AG04450 (cell line): ENCODE results near the gene SAMD4A. TPM values are rescaled to one million over a fixed set of nuclear protein-coding genes. Genes with fewer than 3 reads are reported as not detected.

Experiments
- CTCF ChIA-PET: fragments of 300-600, 350-600 bp; formaldehyde crosslinking; extraction: SDS; loops from one replicate; lab custom pipeline; 2022; ENCODE audit warnings: antibody characterized with exemption, inconsistent platforms; lab: Charles Lee
- POLR2A ChIA-PET: fragments of 350-600 bp; formaldehyde crosslinking; extraction: SDS; loops from one replicate; lab custom pipeline; 2021; ENCODE audit warnings: antibody characterized with exemption, inconsistent platforms; lab: Yijun Ruan, JAX
- DNase-seq: peaks from one replicate; pipeline ENCODE4 v3.0.0-alpha.2; 2011; ENCODE audit warnings: low read depth, low spot score
- H3K27ac ChIP-seq: one replicate; pipeline ENCODE4 v1.5.1; 2012; ENCODE audit warnings: low read depth, low read length, control low read depth
- H3K27me3 ChIP-seq: one replicate; pipeline ENCODE4 v1.6.0; 2012; ENCODE audit warnings: low read length; ENCODE audit not compliant: control insufficient read depth, insufficient read depth
- H3K4me3 ChIP-seq: 2 replicates; pipeline ENCODE4 v1.5.1; 2011; ENCODE audit warnings: mild to moderate bottlenecking, low read depth, low read length, control low read depth
- H3K9me3 ChIP-seq: 2 replicates; pipeline ENCODE4 v1.5.1; 2012; ENCODE audit warnings: low read length; ENCODE audit not compliant: control insufficient read depth, insufficient read depth
- CTCF ChIP-seq: IDR thresholded peaks from 2 replicates; pipeline ENCODE4 v1.5.1; 2011; ENCODE audit warnings: low read depth, low read length, control low read depth, inconsistent platforms
- polyA plus RNA-seq: library from polyadenylated mRNA; depleted of rRNA; stranded (reverse); fragments of >200 nt; gene quantifications from 2 replicates; pipeline ENCODE4 v1.2.3, GENCODE V29; 2011

Gene SAMD4A
- polyA plus RNA-seq, 1 experiment, result 12.7 TPM

GRCh38 chr14:54652605-54653052 lies 85.7 kb downstream of the SAMD4A start:
- no peak for TF ChIP-seq CTCF
- Histone ChIP-seq H3K27me3 (no peaks in the 10 kb centered on the region), H3K27ac (peak overlapping the region; percentile 95), H3K9me3 (no peaks in the 10 kb centered on the region), H3K4me3 (peak overlapping the region; percentile 47)
- CTCF ChIA-PET, result interaction anchor here (0.6 to 0.9 kb wide), 3 partner anchors 10 to 120 kb away, joined by 3 read pairs; no protein-coding TSS in a partner anchor
- no peak for DNase-seq
- POLR2A ChIA-PET, result interaction anchor here (0.5 to 3.3 kb wide), 11 partner anchors 17 to 399 kb away, joined by 3 to 27 read pairs (median 5); partner anchors contain the start of genes MAPK1IP1L and SAMD4A

GRCh38 chr14:54653712-54654469 lies 87.0 kb downstream of the SAMD4A start:
- ChIA-PET CTCF (interaction anchor here (0.6 to 1.4 kb wide), 4 partner anchors 19 to 119 kb away, joined by 3 to 11 read pairs (median 4); no protein-coding TSS in a partner anchor), POLR2A (interaction anchor here (3.3 kb wide), 1 partner anchor 87 kb away, joined by 27 read pairs; the partner anchor contains the start of gene SAMD4A)
- Histone ChIP-seq H3K9me3 (no peaks in the 10 kb centered on the region), H3K27me3 (no peaks in the 10 kb centered on the region), H3K27ac (peak overlapping the region; percentile 82), H3K4me3 (no peak overlapping the region)
- no peak for TF ChIP-seq CTCF
- no peak for DNase-seq

- no peak for TF ChIP-seq CTCF
- H3K4me3 ChIP-seq, result no peak overlapping the region
- no peak overlapping the region for H3K27ac ChIP-seq
- ChIA-PET CTCF (interaction anchor here (0.8 to 1.4 kb wide), 3 partner anchors 47 to 118 kb away, joined by 3 to 11 read pairs (median 6); no protein-coding TSS in a partner anchor), POLR2A (interaction anchor here (3.3 kb wide), 1 partner anchor 87 kb away, joined by 27 read pairs; the partner anchor contains the start of gene SAMD4A)
- H3K9me3 ChIP-seq, result no peaks in the 10 kb centered on the region
- no peak for DNase-seq
- no peaks in the 10 kb centered on the region for H3K27me3 ChIP-seq
Measured at GRCh38 chr14:54654605-54655004, 87.7 kb downstream of the SAMD4A start.

- CTCF ChIA-PET, result no interaction called here
- no peak overlapping the region for H3K4me3 ChIP-seq
- POLR2A ChIA-PET, result no interaction called here
- no peak overlapping the region for H3K27ac ChIP-seq
- no peaks in the 10 kb centered on the region for H3K9me3 ChIP-seq
- no peaks in the 10 kb centered on the region for H3K27me3 ChIP-seq
- TF ChIP-seq CTCF, result no peak
- no peak for DNase-seq
Measured at GRCh38 chr14:54658836-54659235, 91.9 kb downstream of the SAMD4A start.

- Histone ChIP-seq H3K4me3 (no peak overlapping the region), H3K27me3 (no peaks in the 10 kb centered on the region), H3K9me3 (no peaks in the 10 kb centered on the region), H3K27ac (no peak overlapping the region)
- no peak for TF ChIP-seq CTCF
- ChIA-PET CTCF (no interaction called here), POLR2A (no interaction called here)
- no peak for DNase-seq
Measured at GRCh38 chr14:54659365-54659764, 92.4 kb downstream of the SAMD4A start.
